ENCODE measurements around the gene ANKS3. TPM values are rescaled to one million over a fixed set of nuclear protein-coding genes. Genes with fewer than 3 reads are reported as not detected.
"Not testable (repeated sequence)": the region's sequence is repeated elsewhere in the genome, so short reads cannot be mapped to it uniquely, and the experiment has no call there.

Gene ANKS3
- total RNA-seq, 2 donors from 2014 or later, result 13.5 to 21.2 TPM

- no peak for ATAC-seq
These were observed 26.3 kb upstream of the ANKS3 start for GRCh38 chr16:4760221-4760910.

GRCh38 chr16:4755687-4756086 lies 21.6 kb upstream of the ANKS3 start:
- no peak for DNase-seq
- intact Hi-C loops (cut with DNase I, micrococcal nuclease), result no loop called here
- ATAC-seq, result no peak

More at GRCh38 chr16:4760221-4760910, 26.3 kb upstream of the ANKS3 start:
- intact Hi-C loops (cut with DNase I, micrococcal nuclease), result no loop called here
- DNase-seq, result no peak

- ATAC-seq (no peak), DNase-seq (no peak)
- intact Hi-C loops (cut with DNase I, micrococcal nuclease), result no loop called here
These were observed 20.8 kb upstream of the ANKS3 start for GRCh38 chr16:4754865-4755264.

GRCh38 chr16:4753227-4753626 lies 19.2 kb upstream of the ANKS3 start:
- intact Hi-C loops (cut with DNase I, micrococcal nuclease), result no loop called here
- DNase-seq, result no peak
- no peak for ATAC-seq

- DNase-seq (no peak), ATAC-seq (no peak)
- intact Hi-C loops (cut with DNase I, micrococcal nuclease), result no loop called here
These were observed 18.5 kb upstream of the ANKS3 start for GRCh38 chr16:4752351-4753100.

GRCh38 chr16:4750896-4751295 lies 16.8 kb upstream of the ANKS3 start:
- DNase-seq, result no peak
- ATAC-seq, result no peak
- intact Hi-C loops (cut with DNase I, micrococcal nuclease), result no loop called here

GRCh38 chr16:4749700-4750257 lies 15.7 kb upstream of the ANKS3 start:
- ATAC-seq (no peak), DNase-seq (no peak)
- intact Hi-C loops (cut with DNase I, micrococcal nuclease), result no loop called here

- intact Hi-C loops (cut with DNase I, micrococcal nuclease), result no loop called here
- ATAC-seq (no peak), DNase-seq (no peak)
These were observed 14.8 kb upstream of the ANKS3 start for GRCh38 chr16:4748682-4749411.

- no peak for ATAC-seq
- intact Hi-C loops (cut with DNase I, micrococcal nuclease), result no loop called here
- DNase-seq, result no peak
These were observed 14.0 kb upstream of the ANKS3 start for GRCh38 chr16:4747906-4748681.

GRCh38 chr16:4746991-4747574 lies 13.0 kb upstream of the ANKS3 start:
- DNase-seq (no peak), ATAC-seq (no peak)
- intact Hi-C loops (cut with DNase I, micrococcal nuclease), result no loop called here

GRCh38 chr16:4746215-4746614 lies 12.1 kb upstream of the ANKS3 start:
- DNase-seq (no peak), ATAC-seq (no peak)
- intact Hi-C loops (cut with DNase I, micrococcal nuclease), result no loop called here

- ATAC-seq (no peak), DNase-seq (no peak)
- intact Hi-C loops (cut with DNase I, micrococcal nuclease), result no loop called here
These were observed 11.2 kb upstream of the ANKS3 start for GRCh38 chr16:4745274-4745569.

GRCh38 chr16:4744555-4745273 lies 10.6 kb upstream of the ANKS3 start:
- DNase-seq (no peak), ATAC-seq (no peak)
- intact Hi-C loops (cut with DNase I, micrococcal nuclease), result no loop called here

GRCh38 chr16:4743226-4743878 lies 9.3 kb upstream of the ANKS3 start:
- ATAC-seq, result peak; percentile 83
- intact Hi-C loops (cut with DNase I, micrococcal nuclease), result no loop called here
- peak; percentile 42 to 55 for DNase-seq

- ATAC-seq; intact Hi-C loops (cut with DNase I, micrococcal nuclease); DNase-seq: not testable (repeated sequence)
These were observed 4.3 kb upstream of the ANKS3 start for GRCh38 chr16:4738370-4738769.

- no peak for ATAC-seq
- intact Hi-C loops (cut with DNase I, micrococcal nuclease), result no loop called here
- no peak for DNase-seq
These were observed 3.5 kb upstream of the ANKS3 start for GRCh38 chr16:4737545-4737944.

GRCh38 chr16:4736546-4736945 lies 2.5 kb upstream of the ANKS3 start:
- ATAC-seq, result no peak
- no peak for DNase-seq
- intact Hi-C loops (cut with DNase I, micrococcal nuclease), result no loop called here
